ENCODE measurements around the gene ZNF594.

ZNF594 gene

DNA sequence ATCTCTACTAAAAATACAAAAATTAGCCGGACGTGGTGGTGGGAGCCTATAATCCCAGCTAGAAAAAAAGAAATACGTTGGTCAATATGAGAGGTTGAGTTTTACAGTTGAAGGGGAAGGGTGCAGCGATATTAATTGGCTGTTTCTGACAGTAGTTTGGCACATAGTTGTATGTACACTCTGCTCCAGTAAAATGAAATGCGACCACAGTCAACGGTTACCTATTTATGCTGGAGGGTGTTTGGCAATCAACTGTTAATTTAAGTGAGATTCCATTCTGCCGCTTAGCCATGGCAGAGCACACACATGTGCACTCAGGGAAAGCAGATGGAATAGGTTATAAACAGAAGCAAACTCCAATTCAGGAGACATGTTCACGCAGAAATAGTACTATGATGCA, 9.3 kb upstream of the ZNF594 start (continued):
- TF ChIP-seq ZFP30 (CRISPR knock-in tag; IDR thresholded peaks at IDR 0.05), result no peak
- TF ChIP-seq TCF4 (CRISPR knock-in tag; IDR thresholded peaks at IDR 0.05; ENCODE audit: borderline replicate concordance), result no peak
- no peak for TF ChIP-seq OSR1 (CRISPR knock-in tag; IDR thresholded peaks at IDR 0.05)
- no peak for TF ChIP-seq ZFP3 (CRISPR knock-in tag; IDR thresholded peaks at IDR 0.05)
- no peak for TF ChIP-seq ARNTL (CRISPR knock-in tag; IDR thresholded peaks at IDR 0.05; ENCODE audit: borderline replicate concordance, low read depth)
- TF ChIP-seq TOX (CRISPR knock-in tag; IDR thresholded peaks at IDR 0.05; ENCODE audit: borderline replicate concordance), result no peak
- TF ChIP-seq, protein P1, sequence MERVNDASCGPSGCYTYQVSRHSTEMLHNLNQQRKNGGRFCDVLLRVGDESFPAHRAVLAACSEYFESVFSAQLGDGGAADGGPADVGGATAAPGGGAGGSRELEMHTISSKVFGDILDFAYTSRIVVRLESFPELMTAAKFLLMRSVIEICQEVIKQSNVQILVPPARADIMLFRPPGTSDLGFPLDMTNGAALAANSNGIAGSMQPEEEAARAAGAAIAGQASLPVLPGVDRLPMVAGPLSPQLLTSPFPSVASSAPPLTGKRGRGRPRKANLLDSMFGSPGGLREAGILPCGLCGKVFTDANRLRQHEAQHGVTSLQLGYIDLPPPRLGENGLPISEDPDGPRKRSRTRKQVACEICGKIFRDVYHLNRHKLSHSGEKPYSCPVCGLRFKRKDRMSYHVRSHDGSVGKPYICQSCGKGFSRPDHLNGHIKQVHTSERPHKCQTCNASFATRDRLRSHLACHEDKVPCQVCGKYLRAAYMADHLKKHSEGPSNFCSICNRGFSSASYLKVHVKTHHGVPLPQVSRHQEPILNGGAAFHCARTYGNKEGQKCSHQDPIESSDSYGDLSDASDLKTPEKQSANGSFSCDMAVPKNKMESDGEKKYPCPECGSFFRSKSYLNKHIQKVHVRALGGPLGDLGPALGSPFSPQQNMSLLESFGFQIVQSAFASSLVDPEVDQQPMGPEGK (CRISPR knock-in tag; IDR thresholded peaks at IDR 0.05; ENCODE audit: borderline replicate concordance), result no peak

DNA sequence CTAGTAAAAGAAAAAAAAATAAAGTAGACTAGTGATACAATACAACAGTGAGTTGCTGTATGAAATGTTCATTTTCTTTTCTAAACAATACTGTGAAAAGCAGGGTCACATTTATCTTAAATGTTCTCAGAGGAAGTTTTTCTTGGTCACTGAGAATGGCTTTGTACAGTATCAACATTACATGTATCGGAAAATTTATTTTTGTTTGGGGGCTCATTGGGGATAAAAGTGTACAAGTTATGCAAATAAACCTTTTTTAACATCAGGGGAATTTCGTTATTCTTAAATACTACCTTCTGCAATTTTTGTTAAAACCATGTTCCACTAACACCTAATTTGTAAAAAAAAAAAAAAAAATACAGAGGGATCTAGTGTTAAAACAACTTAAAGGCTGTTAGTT, 8.7 kb upstream of the ZNF594 start:
- no peak for ATAC-seq
- TF ChIP-seq, protein P2, sequence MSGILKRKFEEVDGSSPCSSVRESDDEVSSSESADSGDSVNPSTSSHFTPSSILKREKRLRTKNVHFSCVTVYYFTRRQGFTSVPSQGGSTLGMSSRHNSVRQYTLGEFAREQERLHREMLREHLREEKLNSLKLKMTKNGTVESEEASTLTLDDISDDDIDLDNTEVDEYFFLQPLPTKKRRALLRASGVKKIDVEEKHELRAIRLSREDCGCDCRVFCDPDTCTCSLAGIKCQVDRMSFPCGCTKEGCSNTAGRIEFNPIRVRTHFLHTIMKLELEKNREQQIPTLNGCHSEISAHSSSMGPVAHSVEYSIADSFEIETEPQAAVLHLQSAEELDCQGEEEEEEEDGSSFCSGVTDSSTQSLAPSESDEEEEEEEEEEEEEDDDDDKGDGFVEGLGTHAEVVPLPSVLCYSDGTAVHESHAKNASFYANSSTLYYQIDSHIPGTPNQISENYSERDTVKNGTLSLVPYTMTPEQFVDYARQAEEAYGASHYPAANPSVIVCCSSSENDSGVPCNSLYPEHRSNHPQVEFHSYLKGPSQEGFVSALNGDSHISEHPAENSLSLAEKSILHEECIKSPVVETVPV (CRISPR knock-in tag; IDR thresholded peaks at IDR 0.05), result no peak
- TF ChIP-seq ISL1 (CRISPR knock-in tag; IDR thresholded peaks at IDR 0.05) (no peak), OSR1 (CRISPR knock-in tag; IDR thresholded peaks at IDR 0.05) (no peak), TCF4 (CRISPR knock-in tag; IDR thresholded peaks at IDR 0.05; ENCODE audit: borderline replicate concordance) (no peak), RARB (CRISPR knock-in tag; IDR thresholded peaks at IDR 0.05) (no peak), PPARA (CRISPR knock-in tag; IDR thresholded peaks at IDR 0.05; ENCODE audit: borderline replicate concordance) (no peak), TOX (CRISPR knock-in tag; IDR thresholded peaks at IDR 0.05; ENCODE audit: borderline replicate concordance) (no peak), ZFP3 (CRISPR knock-in tag; IDR thresholded peaks at IDR 0.05) (no peak), BACH2 (CRISPR knock-in tag; IDR thresholded peaks at IDR 0.05; ENCODE audit: borderline replicate concordance) (no peak), ESRRG (CRISPR knock-in tag; IDR thresholded peaks at IDR 0.05) (no peak), ZNF8 (CRISPR knock-in tag; IDR thresholded peaks at IDR 0.05) (no peak), SNAI2 (CRISPR knock-in tag; IDR thresholded peaks at IDR 0.05) (no peak), GLIS3 (CRISPR knock-in tag; IDR thresholded peaks at IDR 0.05) (no peak), CSDC2 (CRISPR knock-in tag; IDR thresholded peaks at IDR 0.05) (no peak), ZFP30 (CRISPR knock-in tag; IDR thresholded peaks at IDR 0.05) (no peak), ZC3H10 (CRISPR knock-in tag; IDR thresholded peaks at IDR 0.05) (no peak), ZNF70 (CRISPR knock-in tag; IDR thresholded peaks at IDR 0.05) (no peak)
- TF ChIP-seq, protein P1 (CRISPR knock-in tag; IDR thresholded peaks at IDR 0.05; ENCODE audit: borderline replicate concordance), result no peak
- TF ChIP-seq, protein P3, sequence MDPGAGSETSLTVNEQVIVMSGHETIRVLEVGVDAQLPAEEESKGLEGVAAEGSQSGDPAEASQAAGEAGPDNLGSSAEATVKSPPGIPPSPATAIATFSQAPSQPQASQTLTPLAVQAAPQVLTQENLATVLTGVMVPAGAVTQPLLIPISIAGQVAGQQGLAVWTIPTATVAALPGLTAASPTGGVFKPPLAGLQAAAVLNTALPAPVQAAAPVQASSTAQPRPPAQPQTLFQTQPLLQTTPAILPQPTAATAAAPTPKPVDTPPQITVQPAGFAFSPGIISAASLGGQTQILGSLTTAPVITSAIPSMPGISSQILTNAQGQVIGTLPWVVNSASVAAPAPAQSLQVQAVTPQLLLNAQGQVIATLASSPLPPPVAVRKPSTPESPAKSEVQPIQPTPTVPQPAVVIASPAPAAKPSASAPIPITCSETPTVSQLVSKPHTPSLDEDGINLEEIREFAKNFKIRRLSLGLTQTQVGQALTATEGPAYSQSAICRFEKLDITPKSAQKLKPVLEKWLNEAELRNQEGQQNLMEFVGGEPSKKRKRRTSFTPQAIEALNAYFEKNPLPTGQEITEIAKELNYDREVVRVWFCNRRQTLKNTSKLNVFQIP (CRISPR knock-in tag; IDR thresholded peaks at IDR 0.05; ENCODE audit: borderline replicate concordance, low read depth), result no peak
- TF ChIP-seq, protein P4, sequence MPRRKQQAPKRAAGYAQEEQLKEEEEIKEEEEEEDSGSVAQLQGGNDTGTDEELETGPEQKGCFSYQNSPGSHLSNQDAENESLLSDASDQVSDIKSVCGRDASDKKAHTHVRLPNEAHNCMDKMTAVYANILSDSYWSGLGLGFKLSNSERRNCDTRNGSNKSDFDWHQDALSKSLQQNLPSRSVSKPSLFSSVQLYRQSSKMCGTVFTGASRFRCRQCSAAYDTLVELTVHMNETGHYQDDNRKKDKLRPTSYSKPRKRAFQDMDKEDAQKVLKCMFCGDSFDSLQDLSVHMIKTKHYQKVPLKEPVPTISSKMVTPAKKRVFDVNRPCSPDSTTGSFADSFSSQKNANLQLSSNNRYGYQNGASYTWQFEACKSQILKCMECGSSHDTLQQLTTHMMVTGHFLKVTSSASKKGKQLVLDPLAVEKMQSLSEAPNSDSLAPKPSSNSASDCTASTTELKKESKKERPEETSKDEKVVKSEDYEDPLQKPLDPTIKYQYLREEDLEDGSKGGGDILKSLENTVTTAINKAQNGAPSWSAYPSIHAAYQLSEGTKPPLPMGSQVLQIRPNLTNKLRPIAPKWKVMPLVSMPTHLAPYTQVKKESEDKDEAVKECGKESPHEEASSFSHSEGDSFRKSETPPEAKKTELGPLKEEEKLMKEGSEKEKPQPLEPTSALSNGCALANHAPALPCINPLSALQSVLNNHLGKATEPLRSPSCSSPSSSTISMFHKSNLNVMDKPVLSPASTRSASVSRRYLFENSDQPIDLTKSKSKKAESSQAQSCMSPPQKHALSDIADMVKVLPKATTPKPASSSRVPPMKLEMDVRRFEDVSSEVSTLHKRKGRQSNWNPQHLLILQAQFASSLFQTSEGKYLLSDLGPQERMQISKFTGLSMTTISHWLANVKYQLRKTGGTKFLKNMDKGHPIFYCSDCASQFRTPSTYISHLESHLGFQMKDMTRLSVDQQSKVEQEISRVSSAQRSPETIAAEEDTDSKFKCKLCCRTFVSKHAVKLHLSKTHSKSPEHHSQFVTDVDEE (CRISPR knock-in tag; IDR thresholded peaks at IDR 0.05), result no peak

DNA sequence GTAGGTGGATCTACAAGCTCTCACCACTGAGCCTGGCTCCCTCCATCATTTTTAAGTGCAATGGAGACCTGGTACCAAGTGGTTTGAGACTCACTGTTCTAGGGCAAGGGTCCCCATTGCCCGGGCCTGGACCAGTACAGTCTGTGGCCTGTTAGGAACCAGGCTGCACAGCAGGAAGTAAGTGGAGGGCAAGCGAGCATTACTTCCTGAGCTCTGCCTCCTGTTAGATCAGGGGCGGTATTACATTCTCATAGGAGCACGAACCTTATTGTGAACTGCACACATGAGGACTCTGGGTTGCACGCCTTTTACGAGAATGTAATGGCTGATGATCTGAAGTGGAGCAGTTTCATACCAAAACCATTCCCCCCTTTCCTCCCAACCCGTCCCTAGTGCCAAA, 6.8 kb upstream of the ZNF594 start:
- TF ChIP-seq ESRRG (CRISPR knock-in tag; IDR thresholded peaks at IDR 0.05) (no peak), ZC3H10 (CRISPR knock-in tag; IDR thresholded peaks at IDR 0.05) (no peak), ZNF565 (CRISPR knock-in tag; conservative IDR thresholded peaks at IDR 0.05; ENCODE audit: low read depth) (no peak), TCF4 (CRISPR knock-in tag; IDR thresholded peaks at IDR 0.05; ENCODE audit: borderline replicate concordance) (no peak), SNAI2 (CRISPR knock-in tag; IDR thresholded peaks at IDR 0.05) (no peak), ZFP3 (CRISPR knock-in tag; IDR thresholded peaks at IDR 0.05) (no peak), PPARA (CRISPR knock-in tag; IDR thresholded peaks at IDR 0.05; ENCODE audit: borderline replicate concordance) (no peak), ZFP30 (CRISPR knock-in tag; IDR thresholded peaks at IDR 0.05) (no peak), TOX (CRISPR knock-in tag; IDR thresholded peaks at IDR 0.05; ENCODE audit: borderline replicate concordance) (no peak), RARB (CRISPR knock-in tag; IDR thresholded peaks at IDR 0.05) (no peak)
- TF ChIP-seq, protein P4 (CRISPR knock-in tag; IDR thresholded peaks at IDR 0.05), result no peak
- TF ChIP-seq, protein P1 (CRISPR knock-in tag; IDR thresholded peaks at IDR 0.05; ENCODE audit: borderline replicate concordance), result no peak
- ATAC-seq, result no peak
